Measurements from ENCODE around the gene HNF4A. TPM values are rescaled to one million over a fixed set of nuclear protein-coding genes. Genes with fewer than 3 reads are reported as not detected.

HNF4A gene
- total RNA-seq, 1 donor = not detected

DNA sequence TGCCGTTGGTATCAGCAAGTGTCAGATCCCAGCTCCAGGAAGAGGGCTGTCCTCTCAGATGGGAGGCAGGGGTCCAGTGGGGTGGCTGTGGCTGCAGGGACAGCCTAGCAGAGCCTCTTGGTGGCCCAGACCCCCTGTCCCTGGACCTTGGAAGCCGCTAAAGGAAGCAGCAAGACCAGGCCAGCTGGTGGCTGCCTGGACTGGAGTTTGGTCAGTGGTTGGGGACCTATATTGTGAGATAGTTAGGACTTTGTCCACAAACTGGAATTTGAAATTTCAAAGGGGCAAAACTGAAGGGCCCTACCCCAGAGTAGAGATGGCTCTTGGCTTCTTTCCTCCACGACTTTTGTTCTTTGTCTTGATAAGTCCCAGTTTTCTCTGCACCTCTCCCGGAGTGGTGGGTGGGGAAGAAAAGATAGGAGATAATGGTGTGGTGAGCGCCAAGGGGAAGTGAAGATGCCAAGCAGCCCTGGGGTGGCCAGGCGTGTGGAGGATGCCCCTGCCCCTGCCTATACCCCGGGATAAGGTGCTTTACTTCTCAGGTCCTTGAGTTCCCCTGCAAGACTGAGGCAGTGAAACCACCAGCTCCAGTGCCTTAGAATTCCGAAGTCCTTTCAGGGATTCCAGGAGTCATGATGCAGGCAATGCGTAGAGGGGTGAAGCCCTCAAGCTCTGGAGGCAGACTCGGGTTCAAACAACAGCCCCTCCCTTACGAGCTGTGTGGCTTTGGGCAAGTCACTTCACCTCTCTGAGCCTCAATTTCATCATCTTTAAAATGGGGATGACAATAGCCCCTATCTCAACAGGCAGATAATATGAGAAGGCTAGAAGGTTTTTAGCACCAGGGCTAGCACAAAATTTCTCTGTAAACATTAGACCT, 40.2 kb downstream of the HNF4A start:
- DNase-seq (ENCODE audit: insufficient read length, low spot score, missing footprints) = peak; percentile 57
- Histone ChIP-seq H3K27ac (ENCODE audit: low read depth, low read length) (no peak overlapping the region), H3K27me3 (ENCODE audit: insufficient read depth, low read length) (peaks cover 19% of the 10 kb centered on the region), H4K20me1 (ENCODE audit: insufficient read depth, low read length) (no peaks in the 10 kb centered on the region), H2AFZ (ENCODE audit: low read length) (no peak overlapping the region), H3K9me3 (ENCODE audit: low read depth, low read length) (no peaks in the 10 kb centered on the region), H3K36me3 (ENCODE audit: insufficient read depth, low read length) (no peaks in the 10 kb centered on the region), H3K4me1 (ENCODE audit: insufficient read depth, low read length) (peaks cover 3% of the 10 kb centered on the region), H3K79me2 (ENCODE audit: insufficient read depth, low read length) (no peaks in the 10 kb centered on the region), H3K4me3 (ENCODE audit: insufficient read depth, low read length) (no peak overlapping the region), H3K4me2 (ENCODE audit: insufficient read depth, low read length) (no peak overlapping the region)
- TF ChIP-seq, protein P1, sequence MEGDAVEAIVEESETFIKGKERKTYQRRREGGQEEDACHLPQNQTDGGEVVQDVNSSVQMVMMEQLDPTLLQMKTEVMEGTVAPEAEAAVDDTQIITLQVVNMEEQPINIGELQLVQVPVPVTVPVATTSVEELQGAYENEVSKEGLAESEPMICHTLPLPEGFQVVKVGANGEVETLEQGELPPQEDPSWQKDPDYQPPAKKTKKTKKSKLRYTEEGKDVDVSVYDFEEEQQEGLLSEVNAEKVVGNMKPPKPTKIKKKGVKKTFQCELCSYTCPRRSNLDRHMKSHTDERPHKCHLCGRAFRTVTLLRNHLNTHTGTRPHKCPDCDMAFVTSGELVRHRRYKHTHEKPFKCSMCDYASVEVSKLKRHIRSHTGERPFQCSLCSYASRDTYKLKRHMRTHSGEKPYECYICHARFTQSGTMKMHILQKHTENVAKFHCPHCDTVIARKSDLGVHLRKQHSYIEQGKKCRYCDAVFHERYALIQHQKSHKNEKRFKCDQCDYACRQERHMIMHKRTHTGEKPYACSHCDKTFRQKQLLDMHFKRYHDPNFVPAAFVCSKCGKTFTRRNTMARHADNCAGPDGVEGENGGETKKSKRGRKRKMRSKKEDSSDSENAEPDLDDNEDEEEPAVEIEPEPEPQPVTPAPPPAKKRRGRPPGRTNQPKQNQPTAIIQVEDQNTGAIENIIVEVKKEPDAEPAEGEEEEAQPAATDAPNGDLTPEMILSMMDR (IDR thresholded peaks at IDR 0.05; ENCODE audit: extremely low read depth, low read depth, low read length) = no peak

GRCh38 chr20:44396369-44397130, 41.1 kb downstream of the HNF4A start:
- H3K27me3 ChIP-seq (ENCODE audit: insufficient read depth, low read length) = peaks cover 19% of the 10 kb centered on the region
- H3K79me2 ChIP-seq (ENCODE audit: insufficient read depth, low read length) = no peaks in the 10 kb centered on the region
- H3K27ac ChIP-seq (ENCODE audit: low read depth, low read length) = no peak overlapping the region
- no peaks in the 10 kb centered on the region for H3K9me3 ChIP-seq (ENCODE audit: low read depth, low read length)
- no peak overlapping the region for H3K4me2 ChIP-seq (ENCODE audit: insufficient read depth, low read length)
- peak; percentile 71 for DNase-seq (ENCODE audit: insufficient read length, low spot score, missing footprints)
- no peaks in the 10 kb centered on the region for H4K20me1 ChIP-seq (ENCODE audit: insufficient read depth, low read length)
- no peaks in the 10 kb centered on the region for H3K36me3 ChIP-seq (ENCODE audit: insufficient read depth, low read length)
- H3K4me1 ChIP-seq (ENCODE audit: insufficient read depth, low read length) = peaks cover 3% of the 10 kb centered on the region
- no peak overlapping the region for H3K4me3 ChIP-seq (ENCODE audit: insufficient read depth, low read length)
- no peak overlapping the region for H2AFZ ChIP-seq (ENCODE audit: low read length)
- TF ChIP-seq, protein P1 (IDR thresholded peaks at IDR 0.05; ENCODE audit: extremely low read depth, low read depth, low read length) = no peak

DNA sequence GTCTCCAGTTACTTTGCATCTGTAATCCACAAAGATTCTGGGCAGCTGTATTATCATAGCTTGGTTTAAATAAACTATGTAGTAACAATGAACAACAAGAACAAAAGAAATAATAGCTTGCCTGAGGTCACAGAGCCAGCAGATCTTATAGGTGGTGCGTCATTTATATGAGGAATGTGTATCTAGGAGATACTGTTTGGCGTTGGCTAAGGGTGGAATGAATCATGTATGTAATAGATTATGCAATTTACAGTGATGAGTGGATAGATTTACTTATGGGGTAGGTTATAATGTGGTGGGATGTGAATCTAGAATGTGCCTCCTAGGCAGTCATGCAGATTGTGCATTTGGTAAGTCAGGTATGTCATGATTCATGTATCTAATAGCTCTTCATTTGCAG, 42.8 kb downstream of the HNF4A start:
- TF ChIP-seq, protein P1 (IDR thresholded peaks at IDR 0.05; ENCODE audit: extremely low read depth, low read depth, low read length) = no peak
- Histone ChIP-seq H3K4me3 (ENCODE audit: insufficient read depth, low read length) (no peak overlapping the region), H3K36me3 (ENCODE audit: insufficient read depth, low read length) (no peaks in the 10 kb centered on the region), H4K20me1 (ENCODE audit: insufficient read depth, low read length) (no peaks in the 10 kb centered on the region), H3K27ac (ENCODE audit: low read depth, low read length) (no peak overlapping the region), H3K27me3 (ENCODE audit: insufficient read depth, low read length) (peaks cover 16% of the 10 kb centered on the region), H3K4me2 (ENCODE audit: insufficient read depth, low read length) (no peak overlapping the region), H3K9me3 (ENCODE audit: low read depth, low read length) (no peaks in the 10 kb centered on the region), H3K79me2 (ENCODE audit: insufficient read depth, low read length) (no peaks in the 10 kb centered on the region), H2AFZ (ENCODE audit: low read length) (no peak overlapping the region), H3K4me1 (ENCODE audit: insufficient read depth, low read length) (peaks cover 3% of the 10 kb centered on the region)
- peak; percentile 91 for DNase-seq (ENCODE audit: insufficient read length, low spot score, missing footprints)

- Histone ChIP-seq H4K20me1 (ENCODE audit: insufficient read depth, low read length) (no peaks in the 10 kb centered on the region), H3K9me3 (ENCODE audit: low read depth, low read length) (no peaks in the 10 kb centered on the region), H3K4me2 (ENCODE audit: insufficient read depth, low read length) (no peak overlapping the region), H3K4me3 (ENCODE audit: insufficient read depth, low read length) (no peak overlapping the region), H3K36me3 (ENCODE audit: insufficient read depth, low read length) (no peaks in the 10 kb centered on the region), H3K4me1 (ENCODE audit: insufficient read depth, low read length) (peaks cover 3% of the 10 kb centered on the region), H3K27me3 (ENCODE audit: insufficient read depth, low read length) (peaks cover 16% of the 10 kb centered on the region), H3K79me2 (ENCODE audit: insufficient read depth, low read length) (no peaks in the 10 kb centered on the region), H3K27ac (ENCODE audit: low read depth, low read length) (no peak overlapping the region), H2AFZ (ENCODE audit: low read length) (no peak overlapping the region)
- TF ChIP-seq, protein P1 (IDR thresholded peaks at IDR 0.05; ENCODE audit: extremely low read depth, low read depth, low read length) = no peak
- DNase-seq (ENCODE audit: insufficient read length, low spot score, missing footprints) = peak; percentile 73
Observed at GRCh38 chr20:44399446-44399845, 43.9 kb downstream of the HNF4A start.
